Thoracic aorta (tissue), 2 donors: Measurements from ENCODE around the gene SLC22A4. TPM values are rescaled to one million over a fixed set of nuclear protein-coding genes. Genes with fewer than 3 reads are reported as not detected.

Source experiments
- ATAC-seq: fragments of 150-250 bp; one replicate; pipeline ENCODE4 v1.8.0; 2017; ENCODE audit warnings: low read depth; ENCODE audit not compliant: insufficient number of reproducible peaks, low FRiP score
- DNase-seq: peaks from one replicate; pipeline ENCODE4 v3.0.0-alpha.2; 2020; ENCODE audit warnings: low spot score
- H3K27ac ChIP-seq, 2 donors: fragments of 200-600 bp; sonication (generic); 1 replicate in 1 of 2; 2 replicates in 1 of 2; pipeline ENCODE4 v1.5.1; 2016; ENCODE audit warnings: mild to moderate bottlenecking in 2 of 2, moderate library complexity in 2 of 2
- H3K27me3 ChIP-seq: fragments of 200-600 bp; sonication (generic); replicated peaks from 2 replicates; pipeline ENCODE4 v1.6.0; 2016; ENCODE audit warnings: mild to moderate bottlenecking; ENCODE audit not compliant: insufficient read depth
- H3K36me3 ChIP-seq: fragments of 200-600 bp; sonication (generic); one replicate; pipeline ENCODE4 v1.5.1; 2016
- H3K4me1 ChIP-seq, 2 donors: fragments of 200-600 bp; sonication (generic); 1 replicate in 1 of 2; 2 replicates in 1 of 2; pipeline versions ENCODE4 v1.5.1 to v1.6.0; 2016; ENCODE audit warnings: low read depth in 2 of 2, mild to moderate bottlenecking in 1 of 2; ENCODE audit not compliant: control insufficient read depth in 1 of 2
- H3K4me3 ChIP-seq: fragments of 200-600 bp; sonication (generic); 2 replicates; pipeline ENCODE4 v1.5.1; 2016; ENCODE audit warnings: mild to moderate bottlenecking
- H3K9me3 ChIP-seq: fragments of 200-600 bp; sonication (generic); 2 replicates; pipeline ENCODE4 v1.5.1; 2016
- CTCF ChIP-seq: fragments of 200-600 bp; sonication (generic); IDR thresholded peaks from one replicate; pipeline ENCODE4 v1.5.1; 2019; ENCODE audit warnings: antibody characterized with exemption
- total RNA-seq, 2 donors: library from RNA; depleted of rRNA; stranded (reverse); fragments of >200 nt; gene quantifications; one replicate each; pipeline versions ENCODE4 v1.1.0 to v1.2.3, GENCODE V29; 2016

The SLC22A4 gene
- total RNA-seq, 2 donors from 2014 or later, result 0.14 to 2.1 TPM

GRCh38 chr5:132325691-132326090, 31.5 kb downstream of the SLC22A4 start:
- no peaks in the 10 kb centered on the region for H3K4me1 ChIP-seq
- ATAC-seq (no peak), DNase-seq (no peak)
- H3K27ac ChIP-seq, result no peak overlapping the region
- no peaks in the 10 kb centered on the region for H3K27me3 ChIP-seq
- H3K4me3 ChIP-seq, result no peak overlapping the region
- peaks cover 4% of the 10 kb centered on the region for H3K36me3 ChIP-seq
- TF ChIP-seq CTCF, result no peak
- no peaks in the 10 kb centered on the region for H3K9me3 ChIP-seq

- Histone ChIP-seq H3K4me3 (no peak overlapping the region), H3K27me3 (no peaks in the 10 kb centered on the region), H3K4me1 (no peaks in the 10 kb centered on the region), H3K9me3 (no peaks in the 10 kb centered on the region), H3K36me3 (peaks cover 4% of the 10 kb centered on the region), H3K27ac (no peak overlapping the region)
- DNase-seq (no peak), ATAC-seq (no peak)
- TF ChIP-seq CTCF, result no peak
Observed at GRCh38 chr5:132327252-132327955, 33.2 kb downstream of the SLC22A4 start.

GRCh38 chr5:132334812-132335211, 40.6 kb downstream of the SLC22A4 start:
- DNase-seq, result no peak
- Histone ChIP-seq H3K27me3 (no peaks in the 10 kb centered on the region), H3K4me1 (no peaks in the 10 kb centered on the region), H3K27ac (no peak overlapping the region), H3K9me3 (no peaks in the 10 kb centered on the region), H3K4me3 (no peak overlapping the region), H3K36me3 (peaks cover 1% of the 10 kb centered on the region)
- TF ChIP-seq CTCF, result no peak
- ATAC-seq, result no peak

- DNase-seq, result no peak
- H3K36me3 ChIP-seq, result no peaks in the 10 kb centered on the region
- no peak for ATAC-seq
- H3K27ac ChIP-seq, result no peak overlapping the region
- H3K4me3 ChIP-seq, result no peak overlapping the region
- H3K9me3 ChIP-seq, result no peaks in the 10 kb centered on the region
- H3K4me1 ChIP-seq, result no peaks in the 10 kb centered on the region
- no peaks in the 10 kb centered on the region for H3K27me3 ChIP-seq
- TF ChIP-seq CTCF, result no peak
Observed at GRCh38 chr5:132335402-132335801, 41.2 kb downstream of the SLC22A4 start.

- Histone ChIP-seq H3K27ac (no peak overlapping the region), H3K4me3 (no peak overlapping the region), H3K4me1 (no peaks in the 10 kb centered on the region), H3K36me3 (no peaks in the 10 kb centered on the region), H3K9me3 (no peaks in the 10 kb centered on the region), H3K27me3 (no peaks in the 10 kb centered on the region)
- no peak for TF ChIP-seq CTCF
- DNase-seq, result no peak
- ATAC-seq, result no peak
Observed at GRCh38 chr5:132339502-132339901, 45.3 kb downstream of the SLC22A4 start.
